ENCODE results near the gene COL28A1.

COL28A1 gene

GRCh38 chr7:7427363-7427762, 108.3 kb downstream of the COL28A1 start:
- H3K4me2 ChIP-seq (ENCODE audit: low read depth, low read length, poor library complexity, severe bottlenecking) = no peak overlapping the region
- H3K4me3 ChIP-seq (ENCODE audit: insufficient read depth, low read length, poor library complexity, severe bottlenecking) = no peak overlapping the region
- no peak overlapping the region for H3K9ac ChIP-seq (ENCODE audit: low read length)
- H3K27me3 ChIP-seq (ENCODE audit: low read length) = no peaks in the 10 kb centered on the region
- H3K79me2 ChIP-seq (ENCODE audit: insufficient read depth, low read length) = no peaks in the 10 kb centered on the region
- no peaks in the 10 kb centered on the region for H3K9me3 ChIP-seq (ENCODE audit: insufficient read depth, low read length)
- H3K9me2 ChIP-seq (replicated peaks; ENCODE audit: insufficient read depth, low read length) = no peaks in the 10 kb centered on the region
- H3K27ac ChIP-seq (ENCODE audit: low read depth, low read length) = no peak overlapping the region
- no peak overlapping the region for H2AFZ ChIP-seq (ENCODE audit: low read depth, low read length, severe bottlenecking)
- TF ChIP-seq CTCF (IDR thresholded peaks at IDR 0.05; ENCODE audit: insufficient read depth, low read length, poor library complexity, severe bottlenecking) (no peak), EZH2phosphoT487 (conservative IDR thresholded peaks at IDR 0.05; ENCODE audit: low read length) (no peak)
- no peaks in the 10 kb centered on the region for H4K20me1 ChIP-seq (ENCODE audit: low read depth, low read length)
- H3F3A ChIP-seq (ENCODE audit: insufficient read depth) = no peaks in the 10 kb centered on the region
- H3K36me3 ChIP-seq (ENCODE audit: low read length) = no peaks in the 10 kb centered on the region

- Histone ChIP-seq H3K27ac (ENCODE audit: low read depth, low read length) (no peak overlapping the region), H4K20me1 (ENCODE audit: low read depth, low read length) (no peaks in the 10 kb centered on the region), H3K9me3 (ENCODE audit: insufficient read depth, low read length) (no peaks in the 10 kb centered on the region), H3K4me3 (ENCODE audit: insufficient read depth, low read length, poor library complexity, severe bottlenecking) (no peak overlapping the region), H3K9ac (ENCODE audit: low read length) (no peak overlapping the region), H3F3A (ENCODE audit: insufficient read depth) (no peaks in the 10 kb centered on the region), H3K27me3 (ENCODE audit: low read length) (no peaks in the 10 kb centered on the region), H3K9me2 (replicated peaks; ENCODE audit: insufficient read depth, low read length) (no peaks in the 10 kb centered on the region), H3K4me2 (ENCODE audit: low read depth, low read length, poor library complexity, severe bottlenecking) (no peak overlapping the region), H3K36me3 (ENCODE audit: low read length) (no peaks in the 10 kb centered on the region), H3K79me2 (ENCODE audit: insufficient read depth, low read length) (no peaks in the 10 kb centered on the region), H2AFZ (ENCODE audit: low read depth, low read length, severe bottlenecking) (no peak overlapping the region)
- no peak for TF ChIP-seq CTCF (IDR thresholded peaks at IDR 0.05; ENCODE audit: insufficient read depth, low read length, poor library complexity, severe bottlenecking)
- TF ChIP-seq EZH2phosphoT487 (conservative IDR thresholded peaks at IDR 0.05; ENCODE audit: low read length) = no peak
Measured at GRCh38 chr7:7426676-7427075, 109.0 kb downstream of the COL28A1 start.

DNA sequence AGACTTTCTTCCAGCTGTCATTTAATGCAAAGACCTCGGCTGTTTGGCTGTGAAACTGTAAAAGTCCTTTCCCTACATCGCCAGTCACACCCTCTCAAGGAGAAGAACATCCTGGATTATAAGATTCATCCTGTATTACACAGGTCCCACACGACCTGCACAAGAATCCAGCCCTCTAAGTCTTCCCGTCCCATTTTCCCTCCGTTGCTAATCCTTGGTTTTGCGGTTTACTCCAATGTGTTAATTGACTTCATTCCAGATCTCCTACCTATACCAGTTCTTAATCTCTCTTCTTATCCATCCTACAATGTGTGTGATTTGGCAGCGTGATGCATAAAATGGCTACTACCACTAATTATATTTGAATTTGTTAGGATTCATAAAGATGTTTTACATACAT, 110.4 kb downstream of the COL28A1 start:
- no peak overlapping the region for H3K27ac ChIP-seq (ENCODE audit: low read depth, low read length)
- H3K4me2 ChIP-seq (ENCODE audit: low read depth, low read length, poor library complexity, severe bottlenecking) = no peak overlapping the region
- no peaks in the 10 kb centered on the region for H4K20me1 ChIP-seq (ENCODE audit: low read depth, low read length)
- TF ChIP-seq EZH2phosphoT487 (conservative IDR thresholded peaks at IDR 0.05; ENCODE audit: low read length) (no peak), CTCF (IDR thresholded peaks at IDR 0.05; ENCODE audit: insufficient read depth, low read length, poor library complexity, severe bottlenecking) (no peak)
- no peak overlapping the region for H2AFZ ChIP-seq (ENCODE audit: low read depth, low read length, severe bottlenecking)
- no peak overlapping the region for H3K4me3 ChIP-seq (ENCODE audit: insufficient read depth, low read length, poor library complexity, severe bottlenecking)
- no peaks in the 10 kb centered on the region for H3K36me3 ChIP-seq (ENCODE audit: low read length)
- no peaks in the 10 kb centered on the region for H3K9me3 ChIP-seq (ENCODE audit: insufficient read depth, low read length)
- no peaks in the 10 kb centered on the region for H3F3A ChIP-seq (ENCODE audit: insufficient read depth)
- no peaks in the 10 kb centered on the region for H3K79me2 ChIP-seq (ENCODE audit: insufficient read depth, low read length)
- no peaks in the 10 kb centered on the region for H3K9me2 ChIP-seq (replicated peaks; ENCODE audit: insufficient read depth, low read length)
- H3K27me3 ChIP-seq (ENCODE audit: low read length) = no peaks in the 10 kb centered on the region
- no peak overlapping the region for H3K9ac ChIP-seq (ENCODE audit: low read length)

Measured in SU-DHL-6 (cell line).